Activated CD8-positive, alpha-beta memory T cell treated with anti-CD3 and anti-CD28 coated beads for 24 hours (primary cell): ENCODE measurements around the gene OR56A3.

ENCODE experiments used
- DNase-seq: peaks from one replicate; pipeline ENCODE4 v3.0.0-alpha.2; 2020

The OR56A3 gene

DNA sequence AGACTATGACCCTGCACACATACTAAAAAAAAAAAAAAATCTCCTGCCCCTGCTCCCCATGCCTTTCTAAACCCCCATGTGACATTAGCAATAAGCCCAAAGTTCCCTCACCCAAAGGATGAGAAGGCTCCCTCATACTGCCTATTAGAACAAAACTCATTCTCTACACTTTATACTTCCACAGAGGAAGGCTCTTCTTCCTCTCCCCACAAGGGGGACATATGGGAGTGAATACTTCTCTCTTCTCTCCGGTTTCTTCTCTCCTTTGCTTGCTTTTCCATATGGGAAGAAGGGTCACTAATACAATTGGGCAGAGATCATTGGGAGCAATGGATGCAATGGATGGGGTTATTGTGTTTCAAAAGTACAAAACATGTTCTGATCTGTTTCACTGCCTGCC, 41.4 kb downstream of the OR56A3 start:
- DNase-seq, result no peak

DNA sequence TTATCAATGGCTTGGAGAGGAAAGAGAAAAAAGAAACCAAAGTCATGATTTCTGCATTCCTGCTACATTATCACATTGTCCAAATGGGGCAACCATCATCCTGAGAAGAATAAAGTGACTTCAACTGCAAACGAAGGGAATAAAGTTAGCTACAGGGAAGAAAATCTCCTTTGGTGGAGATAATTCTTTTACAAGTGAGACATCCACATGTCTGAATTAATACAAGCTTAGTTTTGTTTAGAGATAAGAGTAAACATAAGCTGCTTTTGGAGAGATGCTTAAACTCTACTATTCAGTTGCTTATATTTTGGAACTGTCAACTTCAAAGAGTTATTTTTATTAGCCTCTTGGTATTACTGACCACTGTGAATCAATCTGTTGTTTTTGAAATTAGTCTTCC, 44.8 kb downstream of the OR56A3 start, which contains the start of gene OR52L1:
TSS of gene OR52L1 (minus strand) at position 101 of the 400 bp plus-strand sequence. CDS start at position 46, 55 bp downstream.
- no peak for DNase-seq

GRCh38 chr11:5989203-5989602, 47.2 kb downstream of the OR56A3 start:
- DNase-seq, result no peak

- DNase-seq, result no peak
Measured at GRCh38 chr11:5992150-5992549, 50.1 kb downstream of the OR56A3 start.

GRCh38 chr11:5992604-5993251, 50.7 kb downstream of the OR56A3 start:
- no peak for DNase-seq

- no peak for DNase-seq
Measured at GRCh38 chr11:5994791-5995190, 52.7 kb downstream of the OR56A3 start.
